HG03575 (cell line): ENCODE measurements around the gene ZNF606.

ENCODE experiments used
- ATAC-seq: cut with Tn5 transposase; IDR thresholded peaks from one replicate; pipeline ENCODE4 v1.9.1; 2021; ENCODE audit not compliant: unreplicated experiment, insufficient number of reproducible peaks, low FRiP score; ENCODE audit errors: extremely low read depth

The ZNF606 gene

DNA sequence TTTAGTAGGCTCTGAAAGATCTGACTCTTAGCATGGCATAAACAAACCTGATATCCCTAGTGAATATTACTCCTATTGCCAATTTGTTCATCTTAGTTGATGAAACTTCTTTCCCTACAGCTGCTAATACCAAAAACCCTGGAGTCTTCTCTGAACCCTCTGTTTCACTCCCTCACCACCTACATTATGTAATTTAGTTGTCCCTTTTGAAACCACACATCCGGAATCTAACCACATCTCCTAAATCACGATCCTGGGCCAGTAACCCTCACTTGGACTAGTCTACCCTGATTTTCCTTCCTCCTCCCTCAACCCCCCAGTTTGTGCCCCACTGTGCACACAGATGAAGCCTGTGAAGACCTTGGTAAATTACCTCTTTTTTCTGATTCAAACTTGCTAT lies 56.3 kb downstream of the ZNF606 start:
- ATAC-seq = no peak

DNA sequence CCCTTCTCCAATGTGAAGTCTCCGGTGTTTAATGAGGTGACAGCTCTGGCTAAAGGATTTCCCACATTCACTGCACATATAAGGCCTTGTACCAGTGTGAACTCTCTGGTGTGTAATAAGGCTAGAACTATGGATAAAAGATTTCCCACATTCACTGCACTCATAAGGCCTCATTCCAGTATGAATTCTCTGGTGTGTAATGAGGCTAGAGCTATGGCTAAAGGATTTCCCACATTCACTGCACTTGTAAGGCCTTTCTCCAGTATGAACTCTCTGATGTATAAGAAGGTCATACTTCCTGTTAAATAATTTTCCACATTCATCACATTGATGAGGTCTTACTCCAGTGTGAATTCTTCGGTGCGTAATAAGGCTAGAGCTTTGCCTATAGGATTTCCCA lies 61.0 kb downstream of the ZNF606 start:
- no peak for ATAC-seq

- no peak for ATAC-seq
These were observed 66.9 kb downstream of the ZNF606 start for GRCh38 chr19:57935731-57936130.

DNA sequence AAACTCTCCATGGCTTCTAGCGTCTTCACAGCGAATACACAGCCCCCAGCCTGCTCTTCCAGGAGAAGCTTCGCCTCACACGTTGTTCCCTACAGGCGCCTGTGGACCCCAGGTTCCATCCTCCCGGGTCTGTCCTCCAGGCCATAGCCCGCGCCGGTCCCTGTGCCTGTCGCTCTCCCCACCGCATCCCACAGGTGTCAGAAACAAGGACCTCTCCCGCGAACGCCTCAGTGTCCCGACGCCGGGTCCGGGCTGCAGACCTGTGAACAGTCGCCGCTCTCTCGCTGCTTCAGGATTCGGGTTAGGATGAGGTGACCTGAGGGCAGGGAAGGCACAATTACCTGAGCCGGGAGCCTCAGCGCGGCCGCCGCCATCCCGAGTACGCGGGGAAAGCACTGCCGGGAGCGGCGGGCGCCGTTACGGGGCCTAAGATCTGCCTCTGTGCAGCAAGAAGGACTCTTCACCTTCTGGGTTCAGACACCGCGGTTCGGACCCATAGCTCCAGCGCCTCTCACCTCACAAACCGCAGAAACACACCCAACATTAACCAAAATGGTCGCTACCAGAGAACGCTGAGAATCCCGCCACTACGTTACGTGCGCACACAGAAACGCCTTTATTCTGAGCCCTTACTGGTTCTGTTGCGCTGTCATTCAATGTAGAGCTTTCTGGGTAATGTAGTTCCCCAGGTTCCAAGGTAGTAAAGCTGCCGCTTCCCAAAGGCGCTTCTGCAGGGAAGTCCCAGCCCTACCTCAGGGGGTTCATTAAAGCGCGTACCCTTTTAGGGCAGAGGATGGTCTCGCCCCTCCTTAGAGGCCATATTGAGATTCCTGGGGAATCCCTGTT lies 67.6 kb downstream of the ZNF606 start, which contains the start of gene ZNF418:
TSS of gene ZNF418 (minus strand) at position 583 of the 846 bp plus-strand sequence. CDS start 1,580 bp downstream, outside the sequence.
- ATAC-seq = no peak

DNA sequence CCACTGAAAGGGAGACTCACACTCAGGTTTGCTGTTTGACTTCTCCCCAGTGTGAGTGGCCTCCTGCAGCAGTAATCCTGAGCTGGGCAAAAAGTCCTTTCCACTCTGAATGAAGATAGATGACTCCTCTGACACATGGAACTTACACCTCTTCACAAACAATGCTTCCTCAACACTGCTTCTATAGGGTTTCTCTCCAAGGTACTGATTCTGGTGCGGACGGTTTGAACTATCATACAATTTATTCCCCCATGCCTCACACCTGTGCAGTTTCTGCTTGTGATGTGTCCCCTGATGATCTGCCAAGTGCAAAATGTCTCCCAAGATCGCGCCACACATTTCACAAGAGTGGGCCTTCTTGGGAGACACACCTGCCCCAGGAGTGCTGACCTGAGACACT lies 75.0 kb downstream of the ZNF606 start:
- ATAC-seq = no peak
